ENCODE results near the gene KCNA2.

DNA sequence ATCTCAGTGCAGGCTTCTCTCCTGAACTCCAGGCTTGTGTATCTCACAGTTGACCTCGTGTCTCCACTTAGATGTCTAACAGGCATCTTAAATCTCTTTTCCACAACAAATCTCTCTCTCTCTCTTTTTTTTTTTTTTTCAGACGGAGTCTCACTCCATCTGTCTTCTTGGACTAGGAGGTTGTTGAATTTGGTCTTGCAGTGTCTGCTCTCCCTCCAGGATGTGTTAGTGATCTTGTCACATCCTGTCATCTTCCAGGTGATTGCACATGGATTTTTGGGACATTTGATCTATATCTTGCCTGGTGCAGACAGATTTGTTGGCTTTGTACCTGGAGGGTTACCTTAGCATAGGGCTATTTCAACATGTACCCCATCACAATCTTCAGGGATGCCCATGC, 60.7 kb downstream of the KCNA2 start:
- TF ChIP-seq ZNF660 (tag by site-specific recombination; IDR thresholded peaks at IDR 0.05) (no peak), ZBTB8A (tag by site-specific recombination; IDR thresholded peaks at IDR 0.05) (no peak), ZNF132 (tag by site-specific recombination; IDR thresholded peaks at IDR 0.05; ENCODE audit: borderline replicate concordance) (no peak), ZNF561 (tag by site-specific recombination; IDR thresholded peaks at IDR 0.05; ENCODE audit: borderline replicate concordance) (no peak), TRIM28 (IDR thresholded peaks at IDR 0.05; ENCODE audit: borderline replicate concordance, low read length) (no peak), RBAK (tag by site-specific recombination; IDR thresholded peaks at IDR 0.05) (no peak), ZBTB49 (tag by site-specific recombination; IDR thresholded peaks at IDR 0.05; ENCODE audit: low read depth) (no peak)
- TF ChIP-seq, protein P1, sequence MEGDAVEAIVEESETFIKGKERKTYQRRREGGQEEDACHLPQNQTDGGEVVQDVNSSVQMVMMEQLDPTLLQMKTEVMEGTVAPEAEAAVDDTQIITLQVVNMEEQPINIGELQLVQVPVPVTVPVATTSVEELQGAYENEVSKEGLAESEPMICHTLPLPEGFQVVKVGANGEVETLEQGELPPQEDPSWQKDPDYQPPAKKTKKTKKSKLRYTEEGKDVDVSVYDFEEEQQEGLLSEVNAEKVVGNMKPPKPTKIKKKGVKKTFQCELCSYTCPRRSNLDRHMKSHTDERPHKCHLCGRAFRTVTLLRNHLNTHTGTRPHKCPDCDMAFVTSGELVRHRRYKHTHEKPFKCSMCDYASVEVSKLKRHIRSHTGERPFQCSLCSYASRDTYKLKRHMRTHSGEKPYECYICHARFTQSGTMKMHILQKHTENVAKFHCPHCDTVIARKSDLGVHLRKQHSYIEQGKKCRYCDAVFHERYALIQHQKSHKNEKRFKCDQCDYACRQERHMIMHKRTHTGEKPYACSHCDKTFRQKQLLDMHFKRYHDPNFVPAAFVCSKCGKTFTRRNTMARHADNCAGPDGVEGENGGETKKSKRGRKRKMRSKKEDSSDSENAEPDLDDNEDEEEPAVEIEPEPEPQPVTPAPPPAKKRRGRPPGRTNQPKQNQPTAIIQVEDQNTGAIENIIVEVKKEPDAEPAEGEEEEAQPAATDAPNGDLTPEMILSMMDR (tag by site-specific recombination; IDR thresholded peaks at IDR 0.05) = no peak
- TF ChIP-seq, protein P2, sequence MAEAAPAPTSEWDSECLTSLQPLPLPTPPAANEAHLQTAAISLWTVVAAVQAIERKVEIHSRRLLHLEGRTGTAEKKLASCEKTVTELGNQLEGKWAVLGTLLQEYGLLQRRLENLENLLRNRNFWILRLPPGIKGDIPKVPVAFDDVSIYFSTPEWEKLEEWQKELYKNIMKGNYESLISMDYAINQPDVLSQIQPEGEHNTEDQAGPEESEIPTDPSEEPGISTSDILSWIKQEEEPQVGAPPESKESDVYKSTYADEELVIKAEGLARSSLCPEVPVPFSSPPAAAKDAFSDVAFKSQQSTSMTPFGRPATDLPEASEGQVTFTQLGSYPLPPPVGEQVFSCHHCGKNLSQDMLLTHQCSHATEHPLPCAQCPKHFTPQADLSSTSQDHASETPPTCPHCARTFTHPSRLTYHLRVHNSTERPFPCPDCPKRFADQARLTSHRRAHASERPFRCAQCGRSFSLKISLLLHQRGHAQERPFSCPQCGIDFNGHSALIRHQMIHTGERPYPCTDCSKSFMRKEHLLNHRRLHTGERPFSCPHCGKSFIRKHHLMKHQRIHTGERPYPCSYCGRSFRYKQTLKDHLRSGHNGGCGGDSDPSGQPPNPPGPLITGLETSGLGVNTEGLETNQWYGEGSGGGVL (tag by site-specific recombination; IDR thresholded peaks at IDR 0.05) = no peak
